Activated T-cell treated with anti-CD3 and anti-CD28 coated beads, Interleukin-2, amount 50 U/mL, for 24 hours (primary cell): ENCODE measurements around the gene TPGS2.

ENCODE experiments used
- DNase-seq: peaks from one replicate; pipeline ENCODE4 v3.0.0-alpha.2; 2020
- H3K27ac Mint-ChIP-seq: 2 replicates; pipeline ENCODE4 v1.8.0; 2020; ENCODE audit warnings: mild to moderate bottlenecking, mixed read lengths
- H3K27me3 Mint-ChIP-seq: 2 replicates; pipeline ENCODE4 v1.8.0; 2020; ENCODE audit warnings: mixed read lengths
- H3K36me3 Mint-ChIP-seq: 2 replicates; pipeline ENCODE4 v1.8.0; 2020; ENCODE audit warnings: low read depth, mixed read lengths
- H3K4me1 Mint-ChIP-seq: 2 replicates; pipeline ENCODE4 v1.8.0; 2020; ENCODE audit warnings: low read depth, mixed read lengths
- H3K4me3 Mint-ChIP-seq: 2 replicates; pipeline ENCODE4 v1.8.0; 2020; ENCODE audit warnings: mild to moderate bottlenecking, moderate library complexity, mixed read lengths
- H3K9me3 Mint-ChIP-seq: 2 replicates; pipeline ENCODE4 v1.8.0; 2020; ENCODE audit warnings: mixed read lengths

Gene TPGS2

DNA sequence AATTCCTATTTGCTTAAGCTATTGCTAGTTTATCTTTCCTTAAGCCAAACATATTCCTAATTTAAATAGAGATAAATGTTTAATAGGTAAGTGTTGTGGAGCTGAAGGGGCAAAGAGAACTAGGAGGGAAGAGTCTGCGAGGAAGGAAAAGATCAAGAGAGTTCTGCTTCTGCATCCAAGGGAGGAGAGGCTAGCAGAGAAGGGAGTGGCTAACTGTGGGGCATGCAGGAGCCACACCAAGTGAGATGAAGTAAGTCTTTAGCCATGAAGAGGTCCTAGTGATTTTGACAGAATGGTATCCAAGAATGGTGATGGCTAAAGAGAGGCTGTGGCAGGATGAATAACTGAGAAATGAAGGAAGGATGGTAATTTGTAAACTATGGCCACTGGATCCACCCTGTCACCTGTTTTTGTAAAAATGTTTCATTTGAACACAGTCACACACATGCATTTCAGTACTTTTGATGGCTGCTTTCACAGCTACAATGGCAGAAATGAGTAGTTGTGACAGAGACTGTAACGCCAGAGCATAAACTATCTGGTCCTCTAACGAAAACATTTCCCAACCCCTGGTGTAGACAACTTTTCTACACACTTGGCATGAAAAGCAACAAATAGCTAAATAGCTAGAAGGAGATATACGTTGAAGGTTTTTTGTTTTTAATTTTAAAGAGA, 15.6 kb downstream of the TPGS2 start:
- Mint-ChIP-seq H3K4me3 (no peak overlapping the region), H3K9me3 (no peaks in the 10 kb centered on the region), H3K27ac (peak overlapping the region; percentile 67), H3K4me1 (peaks cover 15% of the 10 kb centered on the region), H3K27me3 (no peaks in the 10 kb centered on the region), H3K36me3 (peaks cover 80% of the 10 kb centered on the region)
- DNase-seq, result no peak

DNA sequence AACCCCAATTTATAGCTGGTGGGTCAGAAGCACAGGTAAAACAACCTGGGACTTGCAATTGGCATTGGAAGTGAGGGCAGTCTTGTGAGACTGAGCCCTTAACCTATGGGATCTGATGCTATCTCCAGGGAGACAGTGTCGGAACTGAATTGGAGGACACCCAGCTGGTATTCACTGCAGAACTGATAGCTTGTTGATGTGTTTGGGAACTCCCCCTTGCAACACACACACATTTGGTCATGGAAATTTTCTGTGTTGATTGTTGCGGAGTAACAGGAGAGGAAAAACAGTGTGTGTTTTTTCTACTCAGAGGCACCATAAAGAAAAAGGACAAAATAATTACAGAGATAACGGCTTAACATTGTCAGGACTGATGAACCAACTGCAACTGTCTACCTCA, 16.1 kb downstream of the TPGS2 start:
- H3K4me1 Mint-ChIP-seq, result peaks cover 15% of the 10 kb centered on the region
- no peaks in the 10 kb centered on the region for H3K9me3 Mint-ChIP-seq
- no peak for DNase-seq
- no peak overlapping the region for H3K4me3 Mint-ChIP-seq
- peaks cover 80% of the 10 kb centered on the region for H3K36me3 Mint-ChIP-seq
- no peaks in the 10 kb centered on the region for H3K27me3 Mint-ChIP-seq
- no peak overlapping the region for H3K27ac Mint-ChIP-seq

DNA sequence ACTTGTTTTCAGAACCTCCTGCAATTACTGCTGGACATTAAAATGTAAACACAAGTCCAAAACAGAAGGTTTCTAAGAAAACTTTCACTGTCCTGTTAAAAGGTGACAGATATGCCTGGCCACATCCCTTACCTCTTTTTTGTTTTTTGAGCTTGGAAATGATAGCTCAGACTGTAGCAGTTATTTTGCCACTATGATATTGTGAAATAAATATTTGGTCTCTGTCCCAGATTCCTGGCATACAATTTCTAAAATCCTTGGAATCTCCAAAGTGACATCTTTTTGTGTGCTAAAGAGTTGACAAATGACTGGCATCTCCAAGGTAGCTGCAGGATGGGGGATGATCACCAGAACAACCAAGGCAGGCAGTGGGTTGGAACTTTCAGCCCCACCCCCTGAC, 16.8 kb downstream of the TPGS2 start:
- Mint-ChIP-seq H3K27me3 (no peaks in the 10 kb centered on the region), H3K4me3 (no peak overlapping the region), H3K4me1 (peaks cover 16% of the 10 kb centered on the region), H3K9me3 (no peaks in the 10 kb centered on the region), H3K36me3 (peaks cover 81% of the 10 kb centered on the region), H3K27ac (no peak overlapping the region)
- no peak for DNase-seq

DNA sequence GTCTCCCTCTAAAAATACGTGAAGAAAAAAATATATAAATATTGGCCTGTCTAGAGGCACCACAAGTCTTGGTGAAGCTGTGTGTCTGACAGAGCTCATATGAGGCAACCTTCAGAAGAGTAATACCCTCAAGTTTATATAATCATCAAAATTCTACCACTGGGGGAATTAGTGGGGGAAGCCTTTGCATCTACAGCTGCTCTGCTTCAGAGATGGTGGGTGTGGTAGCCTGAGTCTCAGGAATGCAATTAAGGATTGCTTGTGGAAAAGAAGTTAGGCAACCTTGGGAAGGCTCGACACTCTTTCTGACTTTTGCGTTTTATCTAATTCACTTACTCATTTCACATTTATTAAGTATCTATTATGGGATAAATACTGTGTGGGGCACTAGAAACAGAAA, 17.4 kb downstream of the TPGS2 start:
- H3K4me3 Mint-ChIP-seq, result no peak overlapping the region
- no peak for DNase-seq
- no peaks in the 10 kb centered on the region for H3K27me3 Mint-ChIP-seq
- no peaks in the 10 kb centered on the region for H3K9me3 Mint-ChIP-seq
- H3K36me3 Mint-ChIP-seq, result peaks cover 78% of the 10 kb centered on the region
- no peak overlapping the region for H3K27ac Mint-ChIP-seq
- peaks cover 16% of the 10 kb centered on the region for H3K4me1 Mint-ChIP-seq

DNA sequence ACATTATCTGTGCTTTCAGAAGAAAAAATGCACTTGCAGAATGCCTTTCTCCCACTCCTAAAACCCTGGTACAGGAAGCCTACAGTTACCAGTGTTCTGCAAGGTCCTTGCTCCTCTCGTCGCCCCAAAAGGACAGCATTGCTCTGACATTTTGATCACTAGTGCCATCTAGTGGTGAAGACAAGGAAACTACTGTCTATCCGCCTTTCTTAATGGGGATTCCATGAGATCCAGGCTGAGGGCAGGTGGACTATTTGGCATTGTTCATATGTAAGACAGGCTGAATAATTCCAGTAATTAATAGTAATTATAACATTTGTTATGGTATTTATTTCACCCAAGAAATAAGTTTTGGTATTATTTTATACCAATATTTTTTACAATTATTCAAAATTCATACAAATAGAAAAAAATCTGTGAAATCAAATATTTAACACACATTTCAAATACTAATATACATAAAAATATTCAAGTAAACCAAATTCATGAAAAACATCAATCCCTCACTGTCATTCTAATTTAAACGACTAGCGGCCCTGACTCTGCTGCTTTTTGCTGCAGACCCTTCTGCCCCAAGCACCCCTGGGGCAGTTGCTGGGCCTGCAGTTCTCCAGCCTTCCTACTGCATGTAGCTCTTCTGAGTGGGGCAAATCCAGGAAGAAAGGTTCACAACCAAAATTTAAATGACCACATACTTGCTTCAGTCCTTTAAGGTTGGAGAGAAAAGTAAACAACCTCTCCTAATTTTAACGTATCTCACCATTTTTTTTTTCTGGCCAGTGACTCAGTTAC, 19.0 kb downstream of the TPGS2 start:
- H3K27me3 Mint-ChIP-seq, result no peaks in the 10 kb centered on the region
- H3K27ac Mint-ChIP-seq, result no peak overlapping the region
- H3K4me3 Mint-ChIP-seq, result no peak overlapping the region
- peaks cover 80% of the 10 kb centered on the region for H3K36me3 Mint-ChIP-seq
- DNase-seq, result peak; percentile 37
- peaks cover 16% of the 10 kb centered on the region for H3K4me1 Mint-ChIP-seq
- no peaks in the 10 kb centered on the region for H3K9me3 Mint-ChIP-seq

DNA sequence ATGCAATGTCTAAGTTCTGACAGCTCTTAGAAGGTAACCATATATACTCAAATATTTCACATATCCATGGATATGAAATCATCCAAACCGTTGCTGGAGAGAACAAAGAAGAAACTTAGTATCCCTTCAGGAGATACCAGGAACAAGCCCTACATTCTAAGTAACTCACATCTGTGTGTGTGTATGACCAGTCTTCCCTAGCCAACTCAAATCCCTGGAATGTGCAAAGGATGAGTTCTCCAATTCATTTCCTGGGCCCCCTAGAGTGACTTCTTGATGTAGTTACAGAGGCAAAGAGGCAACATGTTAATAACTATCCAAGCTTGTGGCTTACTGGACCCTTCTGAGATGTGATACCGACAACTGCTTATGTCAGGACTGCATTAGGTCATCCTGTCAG, 20.1 kb downstream of the TPGS2 start:
- Mint-ChIP-seq H3K27ac (no peak overlapping the region), H3K27me3 (no peaks in the 10 kb centered on the region), H3K4me3 (no peak overlapping the region), H3K9me3 (no peaks in the 10 kb centered on the region), H3K4me1 (peaks cover 9% of the 10 kb centered on the region), H3K36me3 (peaks cover 80% of the 10 kb centered on the region)
- DNase-seq, result no peak

DNA sequence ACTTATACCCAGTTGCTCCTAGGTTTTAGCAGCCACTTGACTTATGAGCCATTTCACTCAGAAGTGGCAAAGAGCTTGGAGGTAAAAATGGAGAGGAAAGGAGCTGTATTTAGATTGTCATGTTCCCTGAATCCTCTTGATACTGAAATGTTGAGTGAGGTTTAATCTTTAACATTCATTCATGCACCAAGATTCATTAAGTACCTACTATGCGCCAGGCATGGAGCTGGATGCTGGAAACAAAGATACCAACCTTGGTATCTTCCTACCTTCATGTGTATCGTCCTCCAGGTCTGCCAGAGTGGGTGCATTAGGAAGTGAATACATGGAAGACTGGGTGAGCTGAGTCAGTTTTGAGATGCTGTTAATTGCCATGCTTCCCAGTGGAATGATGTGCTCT, 23.7 kb downstream of the TPGS2 start:
- H3K4me1 Mint-ChIP-seq, result peaks cover 5% of the 10 kb centered on the region
- H3K9me3 Mint-ChIP-seq, result no peaks in the 10 kb centered on the region
- no peak for DNase-seq
- H3K27ac Mint-ChIP-seq, result no peak overlapping the region
- no peak overlapping the region for H3K4me3 Mint-ChIP-seq
- H3K36me3 Mint-ChIP-seq, result peaks cover 85% of the 10 kb centered on the region
- H3K27me3 Mint-ChIP-seq, result no peaks in the 10 kb centered on the region

DNA sequence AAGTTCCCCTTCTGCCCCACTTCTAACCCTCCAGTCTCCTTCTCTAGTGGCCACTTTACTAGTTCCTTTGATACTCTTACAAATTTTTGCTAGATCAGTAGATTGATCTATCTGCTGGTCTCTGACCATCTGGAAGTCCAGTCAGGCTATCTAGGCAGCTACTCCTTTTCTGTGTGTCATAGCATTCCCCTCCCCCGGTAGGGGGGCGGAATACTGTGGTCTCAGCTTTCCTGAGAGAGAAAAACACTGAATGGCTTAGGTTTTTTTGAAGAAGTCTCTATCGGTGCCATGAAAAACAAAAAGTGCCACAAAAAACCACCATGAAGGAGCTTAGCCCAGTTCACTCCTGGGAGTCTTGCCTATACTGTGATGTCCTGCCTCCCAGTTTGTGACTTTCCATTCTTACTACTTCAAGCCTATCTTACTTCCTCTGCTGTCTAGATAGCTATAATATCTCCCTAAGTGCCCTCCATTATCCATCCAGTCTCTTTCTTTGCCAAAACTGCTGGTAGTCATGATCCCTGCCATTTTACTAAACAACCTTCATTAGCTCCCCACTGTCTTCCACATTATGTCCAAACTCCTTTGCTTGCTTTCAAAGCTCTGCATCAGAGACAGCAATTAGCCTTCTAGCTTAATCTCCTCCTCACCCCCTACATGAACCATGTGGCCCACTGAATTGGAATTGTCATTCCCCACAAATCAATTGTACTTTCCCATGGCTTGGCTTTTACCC, 29.9 kb downstream of the TPGS2 start:
- Mint-ChIP-seq H3K27ac (no peak overlapping the region), H3K4me3 (no peak overlapping the region)
- DNase-seq, result no peak

DNA sequence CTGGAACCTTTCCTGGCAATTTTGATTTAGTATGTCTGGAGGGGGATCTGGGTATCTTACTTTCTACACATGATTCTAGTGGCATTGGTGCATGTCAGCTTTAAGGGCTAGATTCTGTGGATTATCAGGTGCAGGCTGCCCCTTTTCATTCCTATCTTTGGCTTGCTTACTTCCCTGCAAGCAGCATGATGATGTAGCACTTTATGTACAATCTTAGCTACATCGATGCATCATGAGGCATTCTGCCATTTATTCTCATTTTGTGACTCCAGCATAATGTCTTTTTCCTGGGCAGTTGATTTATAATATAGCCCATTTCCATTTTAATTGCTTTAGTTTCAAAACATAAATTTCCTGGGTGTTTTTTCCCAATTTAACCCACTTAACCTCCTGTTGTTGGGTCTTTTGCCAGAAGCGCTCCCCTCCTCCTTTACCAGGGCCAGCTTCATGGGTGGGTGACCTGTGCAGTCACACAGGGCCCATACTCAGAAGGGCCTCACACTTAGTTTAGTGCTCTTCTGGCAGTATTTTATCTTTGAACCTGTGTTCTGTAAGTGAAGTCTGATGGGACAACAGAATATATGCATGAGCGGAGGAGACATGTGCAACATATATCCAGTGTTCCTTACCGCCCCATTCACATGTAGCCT, 36.0 kb downstream of the TPGS2 start:
- no peak overlapping the region for H3K4me3 Mint-ChIP-seq
- H3K27ac Mint-ChIP-seq, result no peak overlapping the region
- no peaks in the 10 kb centered on the region for H3K4me1 Mint-ChIP-seq
- no peaks in the 10 kb centered on the region for H3K27me3 Mint-ChIP-seq
- peaks cover 94% of the 10 kb centered on the region for H3K36me3 Mint-ChIP-seq
- H3K9me3 Mint-ChIP-seq, result peaks cover 4% of the 10 kb centered on the region
- no peak for DNase-seq

More for the DNA sequence above, 29.9 kb downstream of the TPGS2 start:
- Mint-ChIP-seq H3K36me3 (peaks cover 95% of the 10 kb centered on the region), H3K4me1 (no peaks in the 10 kb centered on the region), H3K9me3 (no peaks in the 10 kb centered on the region), H3K27me3 (no peaks in the 10 kb centered on the region)

DNA sequence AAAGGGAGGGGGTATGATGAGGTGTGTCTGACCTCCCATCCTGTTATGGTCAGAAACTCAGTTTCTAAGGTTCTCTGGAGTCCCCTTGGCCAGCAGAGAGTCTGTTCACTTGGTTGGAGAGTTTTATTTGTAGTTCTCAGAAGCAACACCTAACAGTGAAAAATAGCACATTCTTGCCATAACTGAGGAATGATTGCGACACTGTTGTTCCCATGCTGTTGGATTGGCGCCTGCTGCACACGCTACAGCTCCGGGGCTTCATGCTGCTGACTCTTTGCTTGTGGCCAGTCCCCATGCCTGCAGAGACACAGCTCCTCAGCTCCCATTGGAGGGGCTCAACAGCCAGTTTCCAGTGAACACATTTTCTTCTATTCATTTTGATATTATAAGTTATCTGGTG, 42.1 kb downstream of the TPGS2 start:
- no peaks in the 10 kb centered on the region for H3K27me3 Mint-ChIP-seq
- H3K9me3 Mint-ChIP-seq, result peaks cover 4% of the 10 kb centered on the region
- no peak overlapping the region for H3K27ac Mint-ChIP-seq
- no peak overlapping the region for H3K4me3 Mint-ChIP-seq
- H3K4me1 Mint-ChIP-seq, result no peaks in the 10 kb centered on the region
- peaks cover 80% of the 10 kb centered on the region for H3K36me3 Mint-ChIP-seq
- no peak for DNase-seq

DNA sequence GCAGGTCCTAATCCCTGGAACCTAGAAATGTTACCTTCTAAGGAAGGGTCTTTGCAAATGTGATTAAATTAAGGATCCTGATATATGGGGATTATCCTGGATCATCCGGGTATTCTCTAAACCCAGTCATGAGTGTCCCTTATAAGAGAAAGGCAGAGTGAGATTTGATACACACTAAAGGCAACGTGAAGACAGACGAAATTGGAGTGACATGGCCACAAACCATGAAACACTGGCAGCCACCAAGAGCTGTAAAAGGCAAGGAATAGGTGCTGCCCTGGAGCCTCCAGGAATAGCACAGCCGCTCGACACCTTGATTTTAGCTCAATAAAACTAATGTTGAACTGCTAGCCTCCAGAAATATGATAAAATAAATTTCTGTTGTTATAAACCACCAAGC, 45.0 kb downstream of the TPGS2 start:
- Mint-ChIP-seq H3K4me1 (no peaks in the 10 kb centered on the region), H3K9me3 (no peaks in the 10 kb centered on the region), H3K27ac (no peak overlapping the region), H3K4me3 (no peak overlapping the region), H3K27me3 (no peaks in the 10 kb centered on the region), H3K36me3 (peaks cover 71% of the 10 kb centered on the region)
- no peak for DNase-seq

DNA sequence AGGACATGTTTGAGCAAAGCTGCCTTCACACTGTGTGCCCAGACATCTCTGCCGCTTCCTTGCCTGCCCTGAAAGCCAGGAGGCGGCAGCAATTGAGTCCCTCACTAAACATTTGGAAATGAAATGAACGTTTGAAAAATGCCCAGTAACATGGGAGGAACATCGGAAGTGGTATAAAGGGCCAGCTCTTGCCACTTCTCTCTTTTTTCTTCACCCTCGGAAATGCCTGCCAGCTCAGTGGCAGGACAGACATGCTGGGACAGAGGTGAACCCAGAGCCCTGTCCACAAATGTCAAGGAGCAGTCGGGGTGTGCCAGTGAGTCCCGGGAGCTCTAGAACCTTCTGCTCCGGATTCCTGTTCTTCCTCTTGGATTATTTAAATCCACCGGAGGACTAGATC, 46.1 kb downstream of the TPGS2 start:
- no peaks in the 10 kb centered on the region for H3K27me3 Mint-ChIP-seq
- H3K4me1 Mint-ChIP-seq, result no peaks in the 10 kb centered on the region
- no peaks in the 10 kb centered on the region for H3K9me3 Mint-ChIP-seq
- no peak overlapping the region for H3K27ac Mint-ChIP-seq
- peaks cover 64% of the 10 kb centered on the region for H3K36me3 Mint-ChIP-seq
- H3K4me3 Mint-ChIP-seq, result no peak overlapping the region
- DNase-seq, result no peak

DNA sequence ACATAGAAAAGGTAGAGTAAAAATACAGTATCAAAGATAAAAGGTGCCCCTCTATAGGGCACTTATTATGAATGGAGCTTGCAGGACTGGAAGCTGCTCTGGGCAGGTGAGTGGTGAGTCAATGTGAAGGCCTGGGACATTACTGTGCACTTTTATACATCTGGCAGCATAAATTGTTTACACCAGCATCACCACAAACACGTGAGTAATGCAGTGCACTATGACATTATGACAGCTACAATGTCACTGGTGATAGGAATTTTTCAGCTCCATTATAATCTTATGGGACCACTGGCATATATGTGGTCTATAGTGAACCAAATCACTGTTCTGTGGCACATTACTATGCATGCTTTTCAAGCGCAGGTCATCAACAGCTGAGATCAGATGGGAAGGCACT, 48.1 kb downstream of the TPGS2 start:
- Mint-ChIP-seq H3K4me1 (no peaks in the 10 kb centered on the region), H3K27ac (no peak overlapping the region), H3K36me3 (peaks cover 46% of the 10 kb centered on the region), H3K9me3 (no peaks in the 10 kb centered on the region), H3K27me3 (no peaks in the 10 kb centered on the region), H3K4me3 (no peak overlapping the region)
- no peak for DNase-seq

DNA sequence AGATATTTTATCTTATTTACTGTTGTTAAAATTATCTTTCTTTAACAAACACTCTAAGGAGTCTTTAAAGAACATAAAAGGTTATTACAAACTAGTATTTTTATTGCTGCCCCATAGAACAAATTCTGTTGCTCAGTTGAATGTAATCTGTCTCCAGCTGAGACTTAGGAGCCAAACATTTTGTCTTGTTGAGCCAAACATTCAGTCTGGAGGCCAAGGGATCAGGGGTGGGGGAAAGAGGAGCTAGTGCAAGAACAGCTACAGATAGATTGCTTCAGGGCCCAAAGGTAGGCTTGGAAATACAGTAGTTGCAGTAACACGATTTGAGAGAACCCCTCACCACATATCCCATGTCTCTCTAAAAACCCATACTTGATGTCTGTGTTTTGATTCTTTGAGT, 51.2 kb downstream of the TPGS2 start:
- Mint-ChIP-seq H3K27ac (no peak overlapping the region), H3K9me3 (no peaks in the 10 kb centered on the region), H3K4me1 (no peaks in the 10 kb centered on the region)

More for the DNA sequence above, 51.2 kb downstream of the TPGS2 start:
- Mint-ChIP-seq H3K4me3 (no peak overlapping the region), H3K36me3 (peaks cover 27% of the 10 kb centered on the region), H3K27me3 (no peaks in the 10 kb centered on the region)
- no peak for DNase-seq
